SK-N-SH (cell line): ENCODE data around the gene TMEM150C. TPM values are rescaled to one million over a fixed set of nuclear protein-coding genes. Genes with fewer than 3 reads are reported as not detected.

Experiments used
- CTCF ChIA-PET: fragments of 300-600, 350-600 bp; formaldehyde crosslinking; extraction: SDS; loops from one replicate; lab custom pipeline; 2021; lab: Yijun Ruan, JAX
- POLR2A ChIA-PET: fragments of 350-600 bp; sonication (Branson Sonifier 250); formaldehyde crosslinking; extraction: SDS; loops from one replicate; lab custom pipeline; 2020; ENCODE audit warnings: antibody characterized with exemption, inconsistent platforms; lab: Yijun Ruan, JAX
- DNase-seq: peaks from one replicate; pipeline ENCODE4 v3.0.0; 2012
- H2AFZ ChIP-seq: fragments of 200-600 bp; sonication (generic); 2 replicates; pipeline ENCODE4 v1.8.1; 2016; ENCODE audit warnings: antibody characterized with exemption, mild to moderate bottlenecking, low read depth
- H3F3A ChIP-seq: fragments of 200-600 bp; sonication (generic); replicated peaks from 2 replicates; pipeline ENCODE3; 2016; ENCODE audit warnings: antibody characterized with exemption, mild to moderate bottlenecking; ENCODE audit not compliant: insufficient read depth
- H3K27ac ChIP-seq, 2 experiments: fragments of 200-500 bp in 1 of 2; fragments of 200-600 bp in 1 of 2; sonication (Bioruptor generic) in 1 of 2; sonication (generic), shearing (Covaris generic) in 1 of 2; 2 replicates each; pipeline versions ENCODE4 v1.5.1 to v1.6.1; 2014 to 2016; ENCODE audit warnings: low read depth in 2 of 2, inconsistent platforms in 1 of 2, low read length in 1 of 2, mild to moderate bottlenecking in 1 of 2, mixed read lengths in 1 of 2
- H3K27me3 ChIP-seq: fragments of 200-600 bp; sonication (generic), shearing (Covaris generic); 2 replicates; pipeline ENCODE4 v1.6.1; 2016; ENCODE audit warnings: mixed run types; ENCODE audit not compliant: insufficient read depth
- H3K36me3 ChIP-seq, 2 experiments: fragments of 200-500 bp in 1 of 2; fragments of 200-600 bp in 1 of 2; sonication (Bioruptor generic) in 1 of 2; sonication (generic) in 1 of 2; replicated peaks in 1 of 2; 2 replicates each; pipeline versions ENCODE3 to v1.5.1; 2014 to 2016; ENCODE audit warnings: low read length in 1 of 2, mild to moderate bottlenecking in 1 of 2; ENCODE audit not compliant: insufficient read depth in 2 of 2, control insufficient read depth in 1 of 2
- H3K4me1 ChIP-seq, 2 experiments: fragments of 200-500 bp in 1 of 2; fragments of 200-600 bp in 1 of 2; sonication (Bioruptor generic) in 1 of 2; sonication (generic), shearing (Covaris generic) in 1 of 2; 2 replicates each; pipeline versions ENCODE4 v1.5.1 to v1.6.1; 2014 to 2016; ENCODE audit warnings: low read depth in 1 of 2, low read length in 1 of 2, mixed run types in 1 of 2; ENCODE audit not compliant: insufficient read depth in 2 of 2, control insufficient read depth in 1 of 2
- H3K4me2 ChIP-seq: fragments of 200-600 bp; sonication (generic), shearing (Covaris generic); 2 replicates; pipeline ENCODE4 v1.6.1; 2017; ENCODE audit warnings: mixed run types
- H3K4me3 ChIP-seq, 2 experiments: fragments of 200-500 bp in 1 of 2; fragments of 200-600 bp in 1 of 2; sonication (Bioruptor generic) in 1 of 2; sonication (generic), shearing (Covaris generic) in 1 of 2; 2 replicates each; pipeline versions ENCODE4 v1.5.1 to v1.8.1; 2014 to 2016; ENCODE audit warnings: low read depth in 2 of 2, inconsistent platforms in 1 of 2, low read length in 1 of 2, mild to moderate bottlenecking in 1 of 2, mixed read lengths in 1 of 2, moderate library complexity in 1 of 2
- H3K79me2 ChIP-seq: fragments of 200-600 bp; sonication (generic); 2 replicates; pipeline ENCODE4 v1.8.1; 2017; ENCODE audit warnings: mild to moderate bottlenecking; ENCODE audit not compliant: insufficient read depth
- H3K9ac ChIP-seq: fragments of 200-600 bp; sonication (generic); 2 replicates; pipeline ENCODE4 v1.6.1; 2017; ENCODE audit warnings: mixed run types
- H3K9me2 ChIP-seq: fragments of 200-600 bp; sonication (generic); 2 replicates; pipeline ENCODE4 v1.6.1; 2017; ENCODE audit warnings: mixed run types
- H3K9me3 ChIP-seq: fragments of 200-600 bp; sonication (generic); 2 replicates; pipeline ENCODE4 v1.6.1; 2017; ENCODE audit warnings: mixed run types, mild to moderate bottlenecking, moderate library complexity
- H4K20me1 ChIP-seq: fragments of 200-600 bp; sonication (generic); 2 replicates; pipeline ENCODE4 v1.6.1; 2017; ENCODE audit warnings: mild to moderate bottlenecking, mixed run types; ENCODE audit not compliant: insufficient read depth
- ELF1 ChIP-seq: IDR thresholded peaks from 2 replicates; pipeline ENCODE4 v1.4.0; 2012
- EP300 ChIP-seq, 2 experiments: IDR thresholded peaks; 2 replicates each; pipeline versions ENCODE4 v1.4.0 to v1.6.1; 2012; ENCODE audit warnings: borderline replicate concordance in 1 of 2, low read depth in 1 of 2, low read length in 1 of 2
- FOSL2 ChIP-seq: IDR thresholded peaks from 2 replicates; pipeline ENCODE4 v1.4.0; 2012; ENCODE audit warnings: low read depth, mild to moderate bottlenecking, moderate library complexity, borderline replicate concordance
- FOXJ3 ChIP-seq: sonication (generic); formaldehyde crosslinking; IDR thresholded peaks from 2 replicates; pipeline ENCODE4 v1.5.1; 2020; ENCODE audit warnings: mild to moderate bottlenecking, missing genetic modification reagents
- FOXM1 ChIP-seq: IDR thresholded peaks from 2 replicates; pipeline ENCODE4 v1.4.0; 2012; ENCODE audit warnings: low read depth, mild to moderate bottlenecking
- IRF3 ChIP-seq: fragments of 150-350 bp; IDR thresholded peaks from 2 replicates; pipeline ENCODE4 v1.6.1; 2016; ENCODE audit warnings: mild to moderate bottlenecking, low read depth, low read length
- JUND ChIP-seq: IDR thresholded peaks from 2 replicates; pipeline ENCODE4 v1.4.0; 2012
- MAX ChIP-seq: IDR thresholded peaks from 2 replicates; pipeline ENCODE4 v1.4.0; 2012; ENCODE audit warnings: low read depth
- MXI1 ChIP-seq: IDR thresholded peaks from 2 replicates; pipeline ENCODE4 v1.6.1; 2012; ENCODE audit warnings: mild to moderate bottlenecking, low read depth, low read length, improper control_type of control experiment
- NFIC ChIP-seq: IDR thresholded peaks from 2 replicates; pipeline ENCODE4 v1.4.0; 2012; ENCODE audit warnings: borderline replicate concordance
- NRF1 ChIP-seq: IDR thresholded peaks from 2 replicates; pipeline ENCODE4 v1.6.1; 2012; ENCODE audit warnings: low read depth, mild to moderate bottlenecking, low read length
- POLR2AphosphoS5 ChIP-seq: IDR thresholded peaks from 2 replicates; pipeline ENCODE4 v1.6.1; 2012; ENCODE audit warnings: low read depth, low read length
- RCOR1 ChIP-seq: fragments of 150-350 bp; IDR thresholded peaks from 2 replicates; pipeline ENCODE4 v1.6.1; 2017; ENCODE audit warnings: antibody characterized with exemption, low read length
- RXRA ChIP-seq: IDR thresholded peaks from 2 replicates; pipeline ENCODE4 v1.4.0; 2012; ENCODE audit warnings: low read depth, mild to moderate bottlenecking, borderline replicate concordance
- TAF1 ChIP-seq: IDR thresholded peaks from 2 replicates; pipeline ENCODE4 v1.6.1; 2012; ENCODE audit warnings: low read depth, mild to moderate bottlenecking, low read length, moderate library complexity, borderline replicate concordance
- TCF12 ChIP-seq: IDR thresholded peaks from 2 replicates; pipeline ENCODE4 v1.4.0; 2012
- TEAD4 ChIP-seq: IDR thresholded peaks from 2 replicates; pipeline ENCODE4 v1.4.0; 2012; ENCODE audit warnings: mild to moderate bottlenecking, borderline replicate concordance; ENCODE audit not compliant: insufficient read depth
- WGBS: methylation state at CpG from one replicate; pipeline ENCODE4 v1.1.6; 2017; ENCODE audit warnings: low lambda C conversion rate; 5-methylcytosine and 5-hydroxymethylcytosine counted together
- polyA plus RNA-seq, 3 experiments: library from polyadenylated mRNA; depleted of rRNA; stranded (reverse); fragments of >200 nt; gene quantifications; 2 replicates each; pipeline ENCODE4 v1.2.3, GENCODE V29; 2012
- TF ChIP-seq, protein P1 (sequence below): IDR thresholded peaks from 2 replicates; pipeline ENCODE4; 2012

Gene TMEM150C
- polyA plus RNA-seq, 1 of the 3 experiments (the other 2 are of a cell fraction), result 1.0 TPM

DNA sequence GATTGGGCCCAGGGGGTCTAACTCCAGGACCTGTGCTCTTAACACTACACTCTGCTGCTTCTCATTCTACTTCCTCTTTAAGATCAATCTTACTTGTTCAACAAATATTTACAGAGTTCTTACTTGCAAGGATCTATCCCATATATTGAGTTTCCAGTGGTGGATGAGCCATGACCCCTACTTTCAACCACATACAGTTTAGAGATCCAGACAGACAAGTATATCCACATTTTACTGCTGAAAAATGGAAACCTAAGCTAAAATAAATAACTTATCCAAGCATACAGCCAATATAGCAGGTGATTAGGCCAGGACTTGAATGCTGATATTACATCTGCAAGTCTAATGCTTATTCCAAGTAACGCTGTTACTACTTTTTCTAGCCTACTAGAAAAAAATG, 18.7 kb downstream of the TMEM150C start:
- H3K79me2 ChIP-seq, result no peaks in the 10 kb centered on the region
- no peak overlapping the region for H3K4me2 ChIP-seq
- WGBS, result 89% methylated on average over 1 of the region's 1 CpG
- H2AFZ ChIP-seq, result no peak overlapping the region
- no peaks in the 10 kb centered on the region for H3K27me3 ChIP-seq
- H3K4me3 ChIP-seq, result no peak overlapping the region
- no peaks in the 10 kb centered on the region for H4K20me1 ChIP-seq
- no peaks in the 10 kb centered on the region for H3K4me1 ChIP-seq
- ChIA-PET POLR2A (no interaction called here), CTCF (no interaction called here)
- H3K36me3 ChIP-seq, result no peaks in the 10 kb centered on the region
- no peak overlapping the region for H3K9ac ChIP-seq
- no peaks in the 10 kb centered on the region for H3F3A ChIP-seq
- H3K27ac ChIP-seq, result no peak overlapping the region
- DNase-seq, result no peak
- H3K9me2 ChIP-seq, result no peaks in the 10 kb centered on the region
- TF ChIP-seq FOXM1 (no peak), JUND (no peak), NRF1 (no peak), MXI1 (no peak)
- no peaks in the 10 kb centered on the region for H3K9me3 ChIP-seq

- Histone ChIP-seq H4K20me1 (no peaks in the 10 kb centered on the region), H3K4me1 (no peaks in the 10 kb centered on the region), H3K79me2 (no peaks in the 10 kb centered on the region), H3F3A (no peaks in the 10 kb centered on the region), H3K9ac (no peak overlapping the region), H3K9me3 (no peaks in the 10 kb centered on the region), H3K27ac (no peak overlapping the region), H3K9me2 (no peaks in the 10 kb centered on the region), H3K4me2 (no peak overlapping the region), H3K27me3 (no peaks in the 10 kb centered on the region), H2AFZ (no peak overlapping the region), H3K36me3 (no peaks in the 10 kb centered on the region), H3K4me3 (no peak overlapping the region)
- CTCF ChIA-PET, result interaction anchor here (1.0 kb wide), 2 partner anchors 13 to 18 kb away, joined by 3 to 4 read pairs; no protein-coding TSS in a partner anchor
- POLR2A ChIA-PET, result no interaction called here
- TF ChIP-seq NRF1 (no peak), FOXM1 (no peak), JUND (no peak), ELF1 (no peak), NFIC (no peak), FOXJ3 (CRISPR knock-in tag) (no peak), MAX (no peak), RXRA (no peak), TEAD4 (no peak), TAF1 (no peak), POLR2AphosphoS5 (no peak), RCOR1 (no peak), IRF3 (no peak), TCF12 (no peak), FOSL2 (no peak), EP300 (IDR thresholded peaks at IDR 0.05; ENCODE audit: borderline replicate concordance in 1 of 2, low read depth in 1 of 2, low read length in 1 of 2) (no peak)
- TF ChIP-seq, protein P1, sequence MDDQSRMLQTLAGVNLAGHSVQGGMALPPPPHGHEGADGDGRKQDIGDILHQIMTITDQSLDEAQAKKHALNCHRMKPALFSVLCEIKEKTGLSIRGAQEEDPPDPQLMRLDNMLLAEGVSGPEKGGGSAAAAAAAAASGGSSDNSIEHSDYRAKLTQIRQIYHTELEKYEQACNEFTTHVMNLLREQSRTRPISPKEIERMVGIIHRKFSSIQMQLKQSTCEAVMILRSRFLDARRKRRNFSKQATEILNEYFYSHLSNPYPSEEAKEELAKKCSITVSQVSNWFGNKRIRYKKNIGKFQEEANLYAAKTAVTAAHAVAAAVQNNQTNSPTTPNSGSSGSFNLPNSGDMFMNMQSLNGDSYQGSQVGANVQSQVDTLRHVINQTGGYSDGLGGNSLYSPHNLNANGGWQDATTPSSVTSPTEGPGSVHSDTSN, result no peak
- WGBS, result 41% methylated on average over 3 of the region's 3 CpGs
- no peak for DNase-seq
These were observed 19.1 kb downstream of the TMEM150C start for GRCh38 chr4:82542642-82543041.
